GM12878 (cell line): Measurements from ENCODE around the gene CA6. TPM values are rescaled to one million over a fixed set of nuclear protein-coding genes. Genes with fewer than 3 reads are reported as not detected.

Source experiments
- CEBPB ChIP-seq, 2 experiments: fragments of 150-350 bp in 1 of 2; IDR thresholded peaks; 2 replicates each; pipeline ENCODE4 v1.6.1; 2012 to 2014; ENCODE audit warnings: low read depth in 2 of 2, low read length in 2 of 2, borderline replicate concordance in 1 of 2, inconsistent platforms in 1 of 2
- CHD4 ChIP-seq: fragments of 200-600 bp; sonication (generic); IDR thresholded peaks from 2 replicates; pipeline ENCODE4 v1.6.1; 2016; ENCODE audit warnings: mild to moderate bottlenecking
- CREB1 ChIP-seq: IDR thresholded peaks from 2 replicates; pipeline ENCODE4 v1.6.1; 2012; ENCODE audit warnings: low read depth, mild to moderate bottlenecking, inconsistent platforms
- E2F4 ChIP-seq: IDR thresholded peaks from 2 replicates; pipeline ENCODE4 v1.6.1; 2012; ENCODE audit warnings: low read depth, low read length, improper control_type of control experiment
- ELK1 ChIP-seq: IDR thresholded peaks from 2 replicates; pipeline ENCODE4 v1.6.1; 2012; ENCODE audit warnings: low read depth, low read length, improper control_type of control experiment
- KLF5 ChIP-seq: fragments of 450-650 bp; IDR thresholded peaks from 2 replicates; pipeline ENCODE4 v1.6.1; 2014; ENCODE audit warnings: mild to moderate bottlenecking; ENCODE audit not compliant: partially characterized antibody
- NFXL1 ChIP-seq: fragments of 450-650 bp; IDR thresholded peaks from 2 replicates; pipeline ENCODE4 v1.6.1; 2017; ENCODE audit warnings: antibody characterized with exemption, mild to moderate bottlenecking, borderline replicate concordance
- NKRF ChIP-seq: fragments of 450-650 bp; conservative IDR thresholded peaks from 2 replicates; pipeline ENCODE4 v1.6.1; 2017; ENCODE audit warnings: mild to moderate bottlenecking, moderate library complexity
- NR2F1 ChIP-seq: fragments of 450-650 bp; conservative IDR thresholded peaks from 2 replicates; pipeline ENCODE4 v1.6.1; 2017; ENCODE audit warnings: mild to moderate bottlenecking
- PBX3 ChIP-seq: IDR thresholded peaks from 2 replicates; pipeline ENCODE4 v1.6.1; 2011; ENCODE audit warnings: mild to moderate bottlenecking, low read depth, low read length, moderate library complexity; ENCODE audit not compliant: insufficient replicate concordance
- POLR2AphosphoS2 ChIP-seq: IDR thresholded peaks from 2 replicates; pipeline ENCODE4 v1.6.1; 2011; ENCODE audit warnings: low read depth, mild to moderate bottlenecking, low read length, improper control_type of control experiment, moderate library complexity
- SKIL ChIP-seq: fragments of 450-650 bp; IDR thresholded peaks from 2 replicates; pipeline ENCODE4 v1.6.1; 2017; ENCODE audit warnings: mild to moderate bottlenecking, low read depth, inconsistent platforms; ENCODE audit not compliant: poor library complexity, severe bottlenecking
- SMAD1 ChIP-seq: fragments of 450-650 bp; IDR thresholded peaks from 2 replicates; pipeline ENCODE4 v1.6.1; 2018; ENCODE audit warnings: mild to moderate bottlenecking, low read depth; ENCODE audit not compliant: partially characterized antibody
- SMC3 ChIP-seq: IDR thresholded peaks from 2 replicates; pipeline ENCODE4 v1.6.1; 2011; ENCODE audit warnings: low read length, improper control_type of control experiment, borderline replicate concordance
- TARDBP ChIP-seq: IDR thresholded peaks from 2 replicates; pipeline ENCODE4 v1.6.1; 2016; ENCODE audit warnings: borderline replicate concordance
- TBL1XR1 ChIP-seq: IDR thresholded peaks from 2 replicates; pipeline ENCODE4 v1.6.1; 2012; ENCODE audit warnings: low read depth, low read length, improper control_type of control experiment
- ZBTB33 ChIP-seq: fragments of 450-650 bp; IDR thresholded peaks from 2 replicates; pipeline ENCODE4 v1.6.1; 2017; ENCODE audit warnings: mild to moderate bottlenecking
- ZNF207 ChIP-seq: fragments of 450-650 bp; IDR thresholded peaks from 2 replicates; pipeline ENCODE4 v1.6.1; 2014; ENCODE audit warnings: antibody characterized with exemption, mild to moderate bottlenecking, borderline replicate concordance
- ZNF217 ChIP-seq: fragments of 450-650 bp; IDR thresholded peaks from 2 replicates; pipeline ENCODE4 v1.6.1; 2017; ENCODE audit warnings: antibody characterized with exemption, mild to moderate bottlenecking
- ZNF274 ChIP-seq: IDR thresholded peaks from one replicate; pipeline ENCODE4 v1.8.0; 2011; ENCODE audit not compliant: insufficient read length, insufficient read depth
- ZNF384 ChIP-seq: IDR thresholded peaks from 2 replicates; pipeline ENCODE4 v1.6.1; 2012; ENCODE audit warnings: low read depth, mild to moderate bottlenecking, low read length, improper control_type of control experiment, borderline replicate concordance
- ZZZ3 ChIP-seq: IDR thresholded peaks from 2 replicates; pipeline ENCODE4 v1.6.1; 2011; ENCODE audit warnings: low read depth; ENCODE audit not compliant: control insufficient read depth, insufficient read length
- polyA plus RNA-seq, 11 experiments: library from polyadenylated mRNA; depleted of rRNA in 4 of 11; unstranded in 6 of 11; stranded (reverse) in 5 of 11; fragments of >200 nt; fragmentation: Nextera tagmentation in 4 of 11; fragmentation: Illumina TruSeq in 1 of 11; extraction: Ambion mirVana in 4 of 11; extraction: Trizol in 1 of 11; gene quantifications; 1 replicate in 1 of 11; 2 replicates in 10 of 11; pipeline versions ENCODE4 v1.2.1 to v1.2.3, GENCODE V29; 2011 to 2016; ENCODE audit warnings: inconsistent platforms in 2 of 11, missing spikeins in 2 of 11, low read depth in 1 of 11
- total RNA-seq, 4 experiments: library from RNA; depleted of rRNA in 3 of 4; stranded (reverse); fragments of >200 nt in 3 of 4; fragmentation: Illumina TruSeq in 1 of 4; extraction: Trizol in 1 of 4; gene quantifications; 2 replicates each; pipeline versions ENCODE4 v1.2.1 to v1.2.3, GENCODE V29; 2013 to 2021

The CA6 gene
- total and polyA plus RNA-seq, 10 of the 15 experiments (the other 5 are each of a cell fraction or from before 2014, with no cell fraction given) = not detected

- TF ChIP-seq CEBPB (IDR thresholded peaks at IDR 0.05; ENCODE audit: borderline replicate concordance in 1 of 2, low read depth in 2 of 2, low read length in 2 of 2) (no peak), POLR2AphosphoS2 (no peak), KLF5 (no peak), TBL1XR1 (0 out of 2 replicates have a peak, but pooled peaks have one; percentile 20), SMC3 (no peak), SKIL (peak; percentile 12), CHD4 (no peak), NFXL1 (no peak), ZNF217 (no peak), NR2F1 (peak; percentile 82), E2F4 (no peak), ELK1 (no peak), ZBTB33 (no peak), ZZZ3 (no peak), SMAD1 (no peak), ZNF207 (no peak), TARDBP (no peak), NKRF (no peak), ZNF384 (no peak), ZNF274 (no peak), PBX3 (no peak), CREB1 (no peak)
Measured at GRCh38 chr1:9010781-9011323, 65.2 kb downstream of the CA6 start (continued).
